GM23248 (cell line): ENCODE results near the gene IL32.

ENCODE experiments used
- EZH2 ChIP-seq: fragments of 200-600 bp; sonication (generic); IDR thresholded peaks from 2 replicates; pipeline ENCODE4 v1.6.1; 2018; ENCODE audit warnings: antibody characterized with exemption, mild to moderate bottlenecking; ENCODE audit not compliant: insufficient read depth, poor library complexity, severe bottlenecking
- EZH2phosphoT487 ChIP-seq: fragments of 200-600 bp; sonication (generic); IDR thresholded peaks from 2 replicates; pipeline ENCODE4 v1.6.1; 2018; ENCODE audit warnings: antibody characterized with exemption, moderate library complexity, mild to moderate bottlenecking, low read depth; ENCODE audit not compliant: insufficient read depth

GRCh38 chr16:3087243-3088235, 22.1 kb downstream of the IL32 start:
- TF ChIP-seq EZH2phosphoT487 (no peak), EZH2 (no peak)
